ENCODE data around the gene PPFIA1. TPM values are rescaled to one million over a fixed set of nuclear protein-coding genes. Genes with fewer than 3 reads are reported as not detected.
A peak's percentile ranks its signal among the peaks of the same experiment; 100 is the strongest.

The PPFIA1 gene
- total RNA-seq, 1 experiment from 2014 or later, result 63.4 TPM

GRCh38 chr11:70432580-70432979 is 162.1 kb downstream of the PPFIA1 start:
- Mint-ChIP-seq H3K9me3 (no peaks in the 10 kb centered on the region), H3K36me3 (ENCODE audit: insufficient read depth in 1 of 3, low read depth in 3 of 3) (peaks cover 46 to 95% (median 95%) of the 10 kb centered on the region in 3 experiments; a peak in 6 of 7 replicates), H3K4me3 (no peak overlapping the region), H3K27me3 (ENCODE audit: low read depth) (no peaks in the 10 kb centered on the region; the same call in 1 of the 2 replicates), H3K4me1 (peaks cover 8 to 10% of the 10 kb centered on the region in 2 experiments), H3K27ac (peak overlapping the region in 1 of 3 experiments; percentile 53; a peak in 1 of 7 replicates)
- Histone ChIP-seq H3K79me1 (ENCODE audit: insufficient read depth, low read depth, low read length, poor library complexity, severe bottlenecking) (no peaks in the 10 kb centered on the region), H3K4ac (ENCODE audit: low read depth, low read length) (no peak overlapping the region), H2BK15ac (ENCODE audit: low read depth, low read length) (no peak overlapping the region), H3K56ac (ENCODE audit: insufficient read length, low read depth, low read length) (no peak overlapping the region), H3K4me2 (ENCODE audit: insufficient read depth, insufficient read length, low read length) (no peak overlapping the region), H2BK20ac (ENCODE audit: low read depth, low read length, poor library complexity, severe bottlenecking) (no peak overlapping the region), H2AFZ (ENCODE audit: low read length) (no peak overlapping the region), H4K5ac (ENCODE audit: insufficient read length, low read depth, low read length) (no peak overlapping the region), H3K4me1 (ENCODE audit: insufficient read depth, low read length) (no peaks in the 10 kb centered on the region), H3T11ph (ENCODE audit: low read length) (no peak overlapping the region), H2BK12ac (ENCODE audit: insufficient read length, low read depth, low read length) (no peak overlapping the region), H3K9me3 (ENCODE audit: control insufficient read depth, low read depth, low read length) (no peaks in the 10 kb centered on the region), H3K27me3 (ENCODE audit: insufficient read depth, low read length) (no peaks in the 10 kb centered on the region), H3K23ac (ENCODE audit: insufficient read length, low read depth, low read length) (no peak overlapping the region), H2AK5ac (ENCODE audit: insufficient read length, low read length) (no peak overlapping the region), H2BK120ac (ENCODE audit: low read depth, low read length, poor library complexity, severe bottlenecking) (no peak overlapping the region), H4K8ac (replicated peaks; ENCODE audit: insufficient read length, low read depth, low read length) (no peak overlapping the region), H4K91ac (ENCODE audit: insufficient read length, low read depth, low read length) (no peak overlapping the region), H3K14ac (ENCODE audit: insufficient read depth, low read length) (no peak overlapping the region), H3K23me2 (ENCODE audit: insufficient read length, low read depth, low read length, poor library complexity, severe bottlenecking) (no peaks in the 10 kb centered on the region), H3K79me2 (ENCODE audit: insufficient read depth, low read length) (no peaks in the 10 kb centered on the region), H3K27ac (ENCODE audit: insufficient read length, low read depth, low read length) (no peak overlapping the region), H4K20me1 (ENCODE audit: control insufficient read depth, insufficient read depth, insufficient read length) (no peaks in the 10 kb centered on the region), H3K18ac (ENCODE audit: insufficient read length, low read depth, low read length) (no peak overlapping the region), H3K9ac (ENCODE audit: extremely low read depth, insufficient read length, low read length) (no peak overlapping the region), H2BK5ac (ENCODE audit: insufficient read length, low read length) (no peak overlapping the region)
- no peak for TF ChIP-seq CTCF (conservative IDR thresholded peaks at IDR 0.05)
- no peak for DNase-seq
- WGBS (ENCODE audit: extremely low coverage, insufficient read length, low lambda C conversion rate), result no CpG with 5 or more reads among the region's 15 CpGs

Measured in H9 (cell line).